SK-N-SH (cell line): ENCODE data around the gene PRR22. TPM values are rescaled to one million over a fixed set of nuclear protein-coding genes. Genes with fewer than 3 reads are reported as not detected.
A peak's percentile ranks its signal among the peaks of the same experiment; 100 is the strongest.

Experiments used
- CTCF ChIA-PET: fragments of 300-600, 350-600 bp; formaldehyde crosslinking; extraction: SDS; loops from one replicate; lab custom pipeline; 2021; lab: Yijun Ruan, JAX
- POLR2A ChIA-PET: fragments of 350-600 bp; sonication (Branson Sonifier 250); formaldehyde crosslinking; extraction: SDS; loops from one replicate; lab custom pipeline; 2020; ENCODE audit warnings: antibody characterized with exemption, inconsistent platforms; lab: Yijun Ruan, JAX
- DNase-seq: peaks from one replicate; pipeline ENCODE4 v3.0.0; 2012
- H2AFZ ChIP-seq: fragments of 200-600 bp; sonication (generic); 2 replicates; pipeline ENCODE4 v1.8.1; 2016; ENCODE audit warnings: antibody characterized with exemption, mild to moderate bottlenecking, low read depth
- H3F3A ChIP-seq: fragments of 200-600 bp; sonication (generic); replicated peaks from 2 replicates; pipeline ENCODE3; 2016; ENCODE audit warnings: antibody characterized with exemption, mild to moderate bottlenecking; ENCODE audit not compliant: insufficient read depth
- H3K27ac ChIP-seq, 2 experiments: fragments of 200-500 bp in 1 of 2; fragments of 200-600 bp in 1 of 2; sonication (Bioruptor generic) in 1 of 2; sonication (generic), shearing (Covaris generic) in 1 of 2; 2 replicates each; pipeline versions ENCODE4 v1.5.1 to v1.6.1; 2014 to 2016; ENCODE audit warnings: low read depth in 2 of 2, inconsistent platforms in 1 of 2, low read length in 1 of 2, mild to moderate bottlenecking in 1 of 2, mixed read lengths in 1 of 2
- H3K27me3 ChIP-seq: fragments of 200-600 bp; sonication (generic), shearing (Covaris generic); 2 replicates; pipeline ENCODE4 v1.6.1; 2016; ENCODE audit warnings: mixed run types; ENCODE audit not compliant: insufficient read depth
- H3K36me3 ChIP-seq, 2 experiments: fragments of 200-500 bp in 1 of 2; fragments of 200-600 bp in 1 of 2; sonication (Bioruptor generic) in 1 of 2; sonication (generic) in 1 of 2; replicated peaks in 1 of 2; 2 replicates each; pipeline versions ENCODE3 to v1.5.1; 2014 to 2016; ENCODE audit warnings: low read length in 1 of 2, mild to moderate bottlenecking in 1 of 2; ENCODE audit not compliant: insufficient read depth in 2 of 2, control insufficient read depth in 1 of 2
- H3K4me1 ChIP-seq, 2 experiments: fragments of 200-500 bp in 1 of 2; fragments of 200-600 bp in 1 of 2; sonication (Bioruptor generic) in 1 of 2; sonication (generic), shearing (Covaris generic) in 1 of 2; 2 replicates each; pipeline versions ENCODE4 v1.5.1 to v1.6.1; 2014 to 2016; ENCODE audit warnings: low read depth in 1 of 2, low read length in 1 of 2, mixed run types in 1 of 2; ENCODE audit not compliant: insufficient read depth in 2 of 2, control insufficient read depth in 1 of 2
- H3K4me2 ChIP-seq: fragments of 200-600 bp; sonication (generic), shearing (Covaris generic); 2 replicates; pipeline ENCODE4 v1.6.1; 2017; ENCODE audit warnings: mixed run types
- H3K4me3 ChIP-seq, 2 experiments: fragments of 200-500 bp in 1 of 2; fragments of 200-600 bp in 1 of 2; sonication (Bioruptor generic) in 1 of 2; sonication (generic), shearing (Covaris generic) in 1 of 2; 2 replicates each; pipeline versions ENCODE4 v1.5.1 to v1.8.1; 2014 to 2016; ENCODE audit warnings: low read depth in 2 of 2, inconsistent platforms in 1 of 2, low read length in 1 of 2, mild to moderate bottlenecking in 1 of 2, mixed read lengths in 1 of 2, moderate library complexity in 1 of 2
- H3K79me2 ChIP-seq: fragments of 200-600 bp; sonication (generic); 2 replicates; pipeline ENCODE4 v1.8.1; 2017; ENCODE audit warnings: mild to moderate bottlenecking; ENCODE audit not compliant: insufficient read depth
- H3K9ac ChIP-seq: fragments of 200-600 bp; sonication (generic); 2 replicates; pipeline ENCODE4 v1.6.1; 2017; ENCODE audit warnings: mixed run types
- H3K9me2 ChIP-seq: fragments of 200-600 bp; sonication (generic); 2 replicates; pipeline ENCODE4 v1.6.1; 2017; ENCODE audit warnings: mixed run types
- H3K9me3 ChIP-seq: fragments of 200-600 bp; sonication (generic); 2 replicates; pipeline ENCODE4 v1.6.1; 2017; ENCODE audit warnings: mixed run types, mild to moderate bottlenecking, moderate library complexity
- H4K20me1 ChIP-seq: fragments of 200-600 bp; sonication (generic); 2 replicates; pipeline ENCODE4 v1.6.1; 2017; ENCODE audit warnings: mild to moderate bottlenecking, mixed run types; ENCODE audit not compliant: insufficient read depth
- CHD2 ChIP-seq: fragments of 150-350 bp; IDR thresholded peaks from 2 replicates; pipeline ENCODE4 v1.6.1; 2018; ENCODE audit warnings: low read length; ENCODE audit not compliant: partially characterized antibody
- EP300 ChIP-seq, 2 experiments: IDR thresholded peaks; 2 replicates each; pipeline versions ENCODE4 v1.4.0 to v1.6.1; 2012; ENCODE audit warnings: borderline replicate concordance in 1 of 2, low read depth in 1 of 2, low read length in 1 of 2
- EZH2phosphoT487 ChIP-seq: fragments of 200-600 bp; sonication (generic); IDR thresholded peaks from 2 replicates; pipeline ENCODE4 v1.6.1; 2017; ENCODE audit warnings: low read depth, mixed run types, mild to moderate bottlenecking, antibody characterized with exemption, moderate library complexity, borderline replicate concordance
- FOSL2 ChIP-seq: IDR thresholded peaks from 2 replicates; pipeline ENCODE4 v1.4.0; 2012; ENCODE audit warnings: low read depth, mild to moderate bottlenecking, moderate library complexity, borderline replicate concordance
- GABPA ChIP-seq: IDR thresholded peaks from 2 replicates; pipeline ENCODE4 v1.4.0; 2012; ENCODE audit warnings: low read depth, mild to moderate bottlenecking
- MEF2A ChIP-seq: IDR thresholded peaks from 2 replicates; pipeline ENCODE4 v1.4.0; 2012; ENCODE audit warnings: low read depth, borderline replicate concordance
- MXI1 ChIP-seq: IDR thresholded peaks from 2 replicates; pipeline ENCODE4 v1.6.1; 2012; ENCODE audit warnings: mild to moderate bottlenecking, low read depth, low read length, improper control_type of control experiment
- NFIC ChIP-seq: IDR thresholded peaks from 2 replicates; pipeline ENCODE4 v1.4.0; 2012; ENCODE audit warnings: borderline replicate concordance
- RAD21 ChIP-seq: IDR thresholded peaks from 2 replicates; pipeline ENCODE4 v1.6.1; 2012; ENCODE audit warnings: mild to moderate bottlenecking, low read length
- RCOR1 ChIP-seq: fragments of 150-350 bp; IDR thresholded peaks from 2 replicates; pipeline ENCODE4 v1.6.1; 2017; ENCODE audit warnings: antibody characterized with exemption, low read length
- SMC3 ChIP-seq: IDR thresholded peaks from 2 replicates; pipeline ENCODE4 v1.6.1; 2012; ENCODE audit warnings: low read depth, low read length, improper control_type of control experiment
- TEAD4 ChIP-seq: IDR thresholded peaks from 2 replicates; pipeline ENCODE4 v1.4.0; 2012; ENCODE audit warnings: mild to moderate bottlenecking, borderline replicate concordance; ENCODE audit not compliant: insufficient read depth
- USF2 ChIP-seq: fragments of 150-350 bp; IDR thresholded peaks from 2 replicates; pipeline ENCODE4 v1.6.1; 2017; ENCODE audit warnings: antibody characterized with exemption, low read length, low read depth, borderline replicate concordance
- WGBS: methylation state at CpG from one replicate; pipeline ENCODE4 v1.1.6; 2017; ENCODE audit warnings: low lambda C conversion rate; 5-methylcytosine and 5-hydroxymethylcytosine counted together
- polyA plus RNA-seq, 3 experiments: library from polyadenylated mRNA; depleted of rRNA; stranded (reverse); fragments of >200 nt; gene quantifications; 2 replicates each; pipeline ENCODE4 v1.2.3, GENCODE V29; 2012
- TF ChIP-seq, protein P1 (sequence below): IDR thresholded peaks from 2 replicates; pipeline ENCODE4 v1.4.0; 2012; ENCODE audit warnings: low read depth, borderline replicate concordance
- TF ChIP-seq, protein P2 (sequence below): fragments of 200-600 bp; sonication (generic); IDR thresholded peaks from 2 replicates; pipeline ENCODE4 v1.6.1; 2017; ENCODE audit warnings: antibody characterized with exemption, mild to moderate bottlenecking, moderate library complexity

PRR22 gene
- polyA plus RNA-seq, 1 of the 3 experiments (the other 2 are of a cell fraction): 0.82 TPM

DNA sequence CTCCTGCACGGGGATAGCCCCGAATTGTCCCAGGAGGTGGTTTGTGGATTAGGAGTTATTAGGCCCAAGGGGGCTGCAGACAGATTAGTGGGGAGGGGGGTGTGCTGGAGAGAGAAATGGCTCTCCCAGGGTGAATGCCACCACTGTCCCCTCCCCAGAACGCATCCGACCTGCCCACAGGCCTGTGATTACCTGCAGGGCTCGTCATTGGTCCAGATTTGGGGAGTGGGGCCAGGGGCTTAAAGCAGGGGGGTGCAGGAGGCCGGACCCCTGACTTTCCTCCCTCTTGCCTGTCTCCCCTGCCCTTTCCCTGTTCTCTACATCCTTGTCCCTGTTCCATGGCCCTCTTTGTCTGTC is 21.6 kb upstream of the PRR22 start:
- H3K9ac ChIP-seq: no peak overlapping the region
- DNase-seq: no peak
- H3K4me3 ChIP-seq: no peak overlapping the region; a peak in 1 of 4 replicates
- peaks cover 3 to 19% of the 10 kb centered on the region in 2 experiments; a peak in 1 of 4 replicates for H3K4me1 ChIP-seq
- no peak overlapping the region for H2AFZ ChIP-seq
- no peaks in the 10 kb centered on the region for H3K79me2 ChIP-seq
- no peaks in the 10 kb centered on the region for H3K9me3 ChIP-seq
- no peaks in the 10 kb centered on the region for H3K36me3 ChIP-seq
- WGBS: 66% methylated on average over 4 of the region's 6 CpGs
- CTCF ChIA-PET: interaction anchor here (0.8 to 3.7 kb wide), 6 partner anchors 17 to 216 kb away, joined by 3 to 18 read pairs (median 4); no protein-coding TSS in a partner anchor
- POLR2A ChIA-PET: interaction anchor here (1.5 kb wide), 1 partner anchor 22 kb away, joined by 5 read pairs; no protein-coding TSS in a partner anchor
- H3K27ac ChIP-seq: no peak overlapping the region
- no peak for TF ChIP-seq GABPA
- no peak for TF ChIP-seq RCOR1
- TF ChIP-seq USF2: no peak
- no peak for TF ChIP-seq TEAD4
- no peak for TF ChIP-seq MEF2A
- TF ChIP-seq EP300 (IDR thresholded peaks at IDR 0.05; ENCODE audit: borderline replicate concordance in 1 of 2, low read depth in 1 of 2, low read length in 1 of 2): no peak
- TF ChIP-seq FOSL2: no peak
- TF ChIP-seq EZH2phosphoT487: no peak
- TF ChIP-seq, protein P1, sequence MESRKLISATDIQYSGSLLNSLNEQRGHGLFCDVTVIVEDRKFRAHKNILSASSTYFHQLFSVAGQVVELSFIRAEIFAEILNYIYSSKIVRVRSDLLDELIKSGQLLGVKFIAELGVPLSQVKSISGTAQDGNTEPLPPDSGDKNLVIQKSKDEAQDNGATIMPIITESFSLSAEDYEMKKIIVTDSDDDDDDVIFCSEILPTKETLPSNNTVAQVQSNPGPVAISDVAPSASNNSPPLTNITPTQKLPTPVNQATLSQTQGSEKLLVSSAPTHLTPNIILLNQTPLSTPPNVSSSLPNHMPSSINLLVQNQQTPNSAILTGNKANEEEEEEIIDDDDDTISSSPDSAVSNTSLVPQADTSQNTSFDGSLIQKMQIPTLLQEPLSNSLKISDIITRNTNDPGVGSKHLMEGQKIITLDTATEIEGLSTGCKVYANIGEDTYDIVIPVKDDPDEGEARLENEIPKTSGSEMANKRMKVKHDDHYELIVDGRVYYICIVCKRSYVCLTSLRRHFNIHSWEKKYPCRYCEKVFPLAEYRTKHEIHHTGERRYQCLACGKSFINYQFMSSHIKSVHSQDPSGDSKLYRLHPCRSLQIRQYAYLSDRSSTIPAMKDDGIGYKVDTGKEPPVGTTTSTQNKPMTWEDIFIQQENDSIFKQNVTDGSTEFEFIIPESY: no peak
- TF ChIP-seq, all 33 proteins: peak for 0
- Histone ChIP-seq H3K4me2 (no peak overlapping the region), H3K27me3 (peaks cover 6% of the 10 kb centered on the region; the same call in 1 of the 2 replicates), H4K20me1 (no peaks in the 10 kb centered on the region), H3K9me2 (no peaks in the 10 kb centered on the region), H3F3A (no peaks in the 10 kb centered on the region)

- TF ChIP-seq CHD2 (peak; percentile 59), MEF2A (no peak), USF2 (no peak), NFIC (no peak), RAD21 (peak; percentile 61), MXI1 (peak; percentile 62; the same call in 1 of the 2 replicates), SMC3 (peak; percentile 75)
- TF ChIP-seq, protein P2, sequence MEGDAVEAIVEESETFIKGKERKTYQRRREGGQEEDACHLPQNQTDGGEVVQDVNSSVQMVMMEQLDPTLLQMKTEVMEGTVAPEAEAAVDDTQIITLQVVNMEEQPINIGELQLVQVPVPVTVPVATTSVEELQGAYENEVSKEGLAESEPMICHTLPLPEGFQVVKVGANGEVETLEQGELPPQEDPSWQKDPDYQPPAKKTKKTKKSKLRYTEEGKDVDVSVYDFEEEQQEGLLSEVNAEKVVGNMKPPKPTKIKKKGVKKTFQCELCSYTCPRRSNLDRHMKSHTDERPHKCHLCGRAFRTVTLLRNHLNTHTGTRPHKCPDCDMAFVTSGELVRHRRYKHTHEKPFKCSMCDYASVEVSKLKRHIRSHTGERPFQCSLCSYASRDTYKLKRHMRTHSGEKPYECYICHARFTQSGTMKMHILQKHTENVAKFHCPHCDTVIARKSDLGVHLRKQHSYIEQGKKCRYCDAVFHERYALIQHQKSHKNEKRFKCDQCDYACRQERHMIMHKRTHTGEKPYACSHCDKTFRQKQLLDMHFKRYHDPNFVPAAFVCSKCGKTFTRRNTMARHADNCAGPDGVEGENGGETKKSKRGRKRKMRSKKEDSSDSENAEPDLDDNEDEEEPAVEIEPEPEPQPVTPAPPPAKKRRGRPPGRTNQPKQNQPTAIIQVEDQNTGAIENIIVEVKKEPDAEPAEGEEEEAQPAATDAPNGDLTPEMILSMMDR: peak; percentile 78
- CTCF ChIA-PET: interaction anchor here (0.6 to 3.7 kb wide), 6 partner anchors 17 to 182 kb away, joined by 3 to 18 read pairs (median 4); no protein-coding TSS in a partner anchor
- H3K9me3 ChIP-seq: no peaks in the 10 kb centered on the region
- peaks cover 3 to 19% of the 10 kb centered on the region in 2 experiments; a peak in 1 of 4 replicates for H3K4me1 ChIP-seq
- H3K36me3 ChIP-seq: no peaks in the 10 kb centered on the region
- H3F3A ChIP-seq: no peaks in the 10 kb centered on the region
- no peaks in the 10 kb centered on the region for H4K20me1 ChIP-seq
- H3K9ac ChIP-seq: no peak overlapping the region
- H3K27ac ChIP-seq: no peak overlapping the region
- POLR2A ChIA-PET: interaction anchor here (1.5 kb wide), 1 partner anchor 22 kb away, joined by 5 read pairs; no protein-coding TSS in a partner anchor
- WGBS: 15% methylated on average over 25 of the region's 46 CpGs
- H2AFZ ChIP-seq: no peak overlapping the region
- no peaks in the 10 kb centered on the region for H3K79me2 ChIP-seq
- H3K4me3 ChIP-seq: peak overlapping the region; percentile 21 to 34; a peak in 3 of 4 replicates
- no peak overlapping the region for H3K4me2 ChIP-seq
- no peaks in the 10 kb centered on the region for H3K9me2 ChIP-seq
- H3K27me3 ChIP-seq: peaks cover 6% of the 10 kb centered on the region; the same call in 1 of the 2 replicates
- DNase-seq: peak; percentile 91
These were observed 21.1 kb upstream of the PRR22 start for GRCh38 chr19:5805462-5806132.
